ENCODE data around the gene NDUFA7.

The NDUFA7 gene

GRCh38 chr19:8306235-8307054 is 14.7 kb downstream of the NDUFA7 start:
- Histone ChIP-seq H3K36me3 (ENCODE audit: insufficient read depth, low read length) (peaks cover 11% of the 10 kb centered on the region; the same call in 1 of the 2 replicates), H3K9ac (ENCODE audit: low read depth, low read length, poor library complexity, severe bottlenecking) (peak overlapping the region; percentile 83), H3F3A (ENCODE audit: low read depth) (no peaks in the 10 kb centered on the region), H3K4me3 (ENCODE audit: low read length, poor library complexity, severe bottlenecking) (peak overlapping the region; percentile 92), H2AFZ (ENCODE audit: low read length) (no peak overlapping the region), H3K27me3 (ENCODE audit: insufficient read depth, low read length, poor library complexity, severe bottlenecking) (no peaks in the 10 kb centered on the region), H4K20me1 (ENCODE audit: insufficient read depth, low read length, poor library complexity, severe bottlenecking) (peaks cover 8% of the 10 kb centered on the region), H3K9me2 (replicated peaks; ENCODE audit: low read depth, low read length) (no peaks in the 10 kb centered on the region), H3K4me2 (ENCODE audit: low read depth, low read length, poor library complexity, severe bottlenecking) (peak overlapping the region; percentile 87), H3K79me2 (ENCODE audit: insufficient read depth, low read length) (peaks cover 51% of the 10 kb centered on the region), H3K4me1 (ENCODE audit: insufficient read depth, low read length, poor library complexity, severe bottlenecking) (peaks cover 20% of the 10 kb centered on the region), H3K9me3 (ENCODE audit: insufficient read depth, low read depth, low read length) (no peaks in the 10 kb centered on the region)
- TF ChIP-seq EZH2phosphoT487 (IDR thresholded peaks at IDR 0.05; ENCODE audit: borderline replicate concordance) (no peak), CTCF (conservative IDR thresholded peaks at IDR 0.05; ENCODE audit: low read length) (no peak)

GRCh38 chr19:8305798-8306197 is 15.4 kb downstream of the NDUFA7 start:
- peak overlapping the region; percentile 83 for H3K9ac ChIP-seq (ENCODE audit: low read depth, low read length, poor library complexity, severe bottlenecking)
- no peak for TF ChIP-seq CTCF (conservative IDR thresholded peaks at IDR 0.05; ENCODE audit: low read length)
- TF ChIP-seq EZH2phosphoT487 (IDR thresholded peaks at IDR 0.05; ENCODE audit: borderline replicate concordance) = no peak
- H3K4me2 ChIP-seq (ENCODE audit: low read depth, low read length, poor library complexity, severe bottlenecking) = peak overlapping the region; percentile 87

GRCh38 chr19:8304841-8305621 is 16.1 kb downstream of the NDUFA7 start:
- H3K4me2 ChIP-seq (ENCODE audit: low read depth, low read length, poor library complexity, severe bottlenecking) = peak overlapping the region; percentile 87
- H4K20me1 ChIP-seq (ENCODE audit: insufficient read depth, low read length, poor library complexity, severe bottlenecking) = peaks cover 8% of the 10 kb centered on the region
- peaks cover 11% of the 10 kb centered on the region; the same call in 1 of the 2 replicates for H3K36me3 ChIP-seq (ENCODE audit: insufficient read depth, low read length)
- no peak overlapping the region for H2AFZ ChIP-seq (ENCODE audit: low read length)
- no peaks in the 10 kb centered on the region for H3K9me3 ChIP-seq (ENCODE audit: insufficient read depth, low read depth, low read length)
- H3F3A ChIP-seq (ENCODE audit: low read depth) = no peaks in the 10 kb centered on the region
- peak overlapping the region; percentile 13 for H3K9ac ChIP-seq (ENCODE audit: low read depth, low read length, poor library complexity, severe bottlenecking)
- no peak overlapping the region for H3K4me3 ChIP-seq (ENCODE audit: low read length, poor library complexity, severe bottlenecking)
- no peaks in the 10 kb centered on the region for H3K9me2 ChIP-seq (replicated peaks; ENCODE audit: low read depth, low read length)
- peaks cover 20% of the 10 kb centered on the region for H3K4me1 ChIP-seq (ENCODE audit: insufficient read depth, low read length, poor library complexity, severe bottlenecking)
- TF ChIP-seq CTCF (conservative IDR thresholded peaks at IDR 0.05; ENCODE audit: low read length) (no peak), EZH2phosphoT487 (IDR thresholded peaks at IDR 0.05; ENCODE audit: borderline replicate concordance) (no peak)
- H3K79me2 ChIP-seq (ENCODE audit: insufficient read depth, low read length) = peaks cover 51% of the 10 kb centered on the region
- H3K27me3 ChIP-seq (ENCODE audit: insufficient read depth, low read length, poor library complexity, severe bottlenecking) = no peaks in the 10 kb centered on the region

More at GRCh38 chr19:8305798-8306197, 15.4 kb downstream of the NDUFA7 start:
- Histone ChIP-seq H3F3A (ENCODE audit: low read depth) (no peaks in the 10 kb centered on the region), H4K20me1 (ENCODE audit: insufficient read depth, low read length, poor library complexity, severe bottlenecking) (peaks cover 8% of the 10 kb centered on the region), H3K27me3 (ENCODE audit: insufficient read depth, low read length, poor library complexity, severe bottlenecking) (no peaks in the 10 kb centered on the region), H3K4me1 (ENCODE audit: insufficient read depth, low read length, poor library complexity, severe bottlenecking) (peaks cover 20% of the 10 kb centered on the region), H3K36me3 (ENCODE audit: insufficient read depth, low read length) (peaks cover 11% of the 10 kb centered on the region; the same call in 1 of the 2 replicates), H3K9me3 (ENCODE audit: insufficient read depth, low read depth, low read length) (no peaks in the 10 kb centered on the region), H2AFZ (ENCODE audit: low read length) (no peak overlapping the region), H3K79me2 (ENCODE audit: insufficient read depth, low read length) (peaks cover 51% of the 10 kb centered on the region), H3K4me3 (ENCODE audit: low read length, poor library complexity, severe bottlenecking) (peak overlapping the region; percentile 92), H3K9me2 (replicated peaks; ENCODE audit: low read depth, low read length) (no peaks in the 10 kb centered on the region)

Data from Loucy (cell line).